Naive thymus-derived CD4-positive, alpha-beta T cell (primary cell): ENCODE results near the gene MKNK1. TPM values are rescaled to one million over a fixed set of nuclear protein-coding genes. Genes with fewer than 3 reads are reported as not detected.

Source experiments
- ATAC-seq: fragments of 150-1000 bp; cut with Tn5 transposase; 2 replicates; pipeline ENCODE4 v1.10.0; 2021; ENCODE audit warnings: mild to moderate bottlenecking, moderate library complexity
- CTCF ChIA-PET: fragments of 350-600 bp; sonication (Branson Sonifier 250); formaldehyde crosslinking; loops from one replicate; lab custom pipeline; 2021; ENCODE audit warnings: antibody characterized with exemption; lab: Charles Lee
- POLR2A ChIA-PET: fragments of 350-600 bp; sonication (Branson Sonifier 250); formaldehyde crosslinking; loops from one replicate; lab custom pipeline; 2021; ENCODE audit warnings: antibody characterized with exemption, inconsistent platforms; lab: Charles Lee
- DNase-seq, 9 donors: peaks; one replicate each; pipeline versions ENCODE4 v3.0.0 to v3.0.0-alpha.2; 2020 to 2022; ENCODE audit warnings: mixed read lengths in 1 of 9
- H3K27ac ChIP-seq: one replicate; pipeline ENCODE4 v1.7.0; 2013; ENCODE audit warnings: mild to moderate bottlenecking, low read depth, low read length, moderate library complexity
- H3K27me3 ChIP-seq, 2 donors: one replicate each; pipeline ENCODE4 v1.7.0; 2013; ENCODE audit warnings: low read length in 2 of 2, mild to moderate bottlenecking in 2 of 2, moderate library complexity in 2 of 2; ENCODE audit not compliant: control insufficient read depth in 2 of 2, insufficient read depth in 2 of 2
- H3K36me3 ChIP-seq, 3 experiments: 1 replicate in 2 of 3; 2 replicates in 1 of 3; pipeline ENCODE4 v1.7.0; 2013; ENCODE audit warnings: low read length in 3 of 3, mild to moderate bottlenecking in 3 of 3, moderate library complexity in 1 of 3; ENCODE audit not compliant: insufficient read depth in 3 of 3, control insufficient read depth in 2 of 3
- H3K4me1 ChIP-seq, 2 donors: one replicate each; pipeline ENCODE4 v1.7.0; 2013; ENCODE audit warnings: low read length in 2 of 2, mild to moderate bottlenecking in 2 of 2, moderate library complexity in 1 of 2; ENCODE audit not compliant: control insufficient read depth in 2 of 2, insufficient read depth in 2 of 2
- H3K4me3 ChIP-seq: 2 replicates; pipeline ENCODE4 v1.7.0; 2013; ENCODE audit warnings: mild to moderate bottlenecking, low read length
- H3K9me3 ChIP-seq, 3 experiments: 1 replicate in 2 of 3; 2 replicates in 1 of 3; pipeline ENCODE4 v1.7.0; 2013; ENCODE audit warnings: low read length in 3 of 3; ENCODE audit not compliant: control insufficient read depth in 2 of 3
- H3K27ac Mint-ChIP-seq, 9 donors: one replicate each; pipeline ENCODE4 v1.8.0; 2020 to 2022; ENCODE audit warnings: mixed read lengths in 9 of 9, mild to moderate bottlenecking in 8 of 9, moderate library complexity in 5 of 9, inconsistent platforms in 2 of 9
- H3K27me3 Mint-ChIP-seq, 5 donors: one replicate each; pipeline ENCODE4 v1.8.0; 2021 to 2022; ENCODE audit warnings: mixed read lengths in 5 of 5, mild to moderate bottlenecking in 1 of 5
- H3K36me3 Mint-ChIP-seq, 5 donors: one replicate each; pipeline ENCODE4 v1.8.0; 2020 to 2022; ENCODE audit warnings: mixed read lengths in 5 of 5, mild to moderate bottlenecking in 3 of 5, inconsistent platforms in 1 of 5
- H3K4me1 Mint-ChIP-seq, 7 donors: one replicate each; pipeline ENCODE4 v1.8.0; 2020 to 2022; ENCODE audit warnings: mixed read lengths in 7 of 7, mild to moderate bottlenecking in 3 of 7, inconsistent platforms in 1 of 7
- H3K4me3 Mint-ChIP-seq, 10 donors: one replicate each; pipeline ENCODE4 v1.8.0; 2020 to 2022; ENCODE audit warnings: mild to moderate bottlenecking in 10 of 10, mixed read lengths in 10 of 10, moderate library complexity in 6 of 10, inconsistent platforms in 2 of 10
- H3K9me3 Mint-ChIP-seq, 11 donors: one replicate each; pipeline ENCODE4 v1.8.0; 2020 to 2022; ENCODE audit warnings: mixed read lengths in 11 of 11, mild to moderate bottlenecking in 4 of 11, inconsistent platforms in 1 of 11, moderate library complexity in 1 of 11
- intact Hi-C, 2 donors: fragments of 100-400 bp; cut with micrococcal nuclease; formaldehyde crosslinking; loops; one replicate each; pipeline ENCODE4 v1.15.1; 2023
- polyA plus RNA-seq, 2 donors: library from polyadenylated mRNA; unstranded; fragments of 300-500 nt; fragmentation: Illumina TruSeq; gene quantifications; one replicate each; pipeline ENCODE4 v1.2.3, GENCODE V29; 2021
- total RNA-seq, 6 experiments: library from RNA in 5 of 6; stranded (reverse) in 5 of 6; gene quantifications; 1 replicate in 5 of 6; 2 replicates in 1 of 6; pipeline ENCODE4 v1.2.3 and lab custom pipeline; 2021 to 2026

Gene MKNK1
- total and polyA plus RNA-seq, 7 experiments from 2014 or later = 21.9 to 80.1 (median 53.3) TPM

- Histone ChIP-seq H3K4me1 (peaks cover 4 to 9% of the 10 kb centered on the region in 2 donors), H3K27me3 (no peaks in the 10 kb centered on the region), H3K4me3 (no peak overlapping the region), H3K9me3 (no peaks in the 10 kb centered on the region), H3K27ac (no peak overlapping the region), H3K36me3 (no peaks in the 10 kb centered on the region)
- peaks cover 0 to 2% (median 0%) of the 10 kb centered on the region in 5 donors for H3K36me3 Mint-ChIP-seq
- DNase-seq = no peak
- CTCF ChIA-PET = interaction anchor here (1.9 kb wide), 1 partner anchor 10 kb away, joined by 5 read pairs; no protein-coding TSS in a partner anchor
- intact Hi-C loops = no loop called here
- peaks cover 0 to 11% (median 0%) of the 10 kb centered on the region in 11 donors for H3K9me3 Mint-ChIP-seq
- no peak overlapping the region for H3K4me3 Mint-ChIP-seq
- peaks cover 0 to 10% (median 5%) of the 10 kb centered on the region in 7 donors for H3K4me1 Mint-ChIP-seq
- H3K27ac Mint-ChIP-seq = no peak overlapping the region
- POLR2A ChIA-PET = no interaction called here
- ATAC-seq = no peak
- peaks cover 0 to 54% (median 5%) of the 10 kb centered on the region in 5 donors for H3K27me3 Mint-ChIP-seq
These were observed 67.5 kb downstream of the MKNK1 start for GRCh38 chr1:46536527-46536926.

DNA sequence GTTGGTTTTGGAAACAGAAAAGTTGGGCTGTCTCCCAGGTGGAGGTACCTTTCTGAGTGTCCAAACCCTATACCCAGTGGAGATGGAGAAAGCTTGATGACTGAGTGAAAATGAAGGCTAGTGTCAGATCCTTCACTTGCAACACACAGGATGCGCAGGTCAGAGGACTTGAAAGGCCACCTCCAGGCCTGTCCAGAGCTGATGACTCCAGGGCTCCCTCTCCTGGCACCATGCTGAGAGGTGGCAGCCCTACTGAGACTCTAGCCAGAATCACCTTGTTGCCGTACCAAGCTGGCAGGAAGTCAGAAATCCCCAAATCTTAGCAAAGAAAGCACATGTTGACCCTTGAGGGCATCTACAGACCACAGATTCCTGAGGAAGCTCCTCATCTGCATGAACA is 69.0 kb downstream of the MKNK1 start:
- intact Hi-C loops = no loop called here
- CTCF ChIA-PET = no interaction called here
- Mint-ChIP-seq H3K36me3 (peaks cover 0 to 2% (median 0%) of the 10 kb centered on the region in 5 donors), H3K27ac (no peak overlapping the region), H3K9me3 (peaks cover 0 to 11% (median 0%) of the 10 kb centered on the region in 11 donors), H3K27me3 (peaks cover 0 to 52% (median 0%) of the 10 kb centered on the region in 5 donors), H3K4me3 (peak overlapping the region in 2 of 10 donors; percentile 4 to 38), H3K4me1 (peaks cover 0 to 10% (median 5%) of the 10 kb centered on the region in 7 donors)
- no peak overlapping the region for H3K27ac ChIP-seq
- POLR2A ChIA-PET = interaction anchor here (0.6 to 0.7 kb wide), 2 partner anchors 102 to 134 kb away, joined by 3 read pairs; no protein-coding TSS in a partner anchor
- DNase-seq (no peak), ATAC-seq (no peak)
- no peaks in the 10 kb centered on the region for H3K27me3 ChIP-seq
- no peak overlapping the region for H3K4me3 ChIP-seq
- H3K36me3 ChIP-seq = no peaks in the 10 kb centered on the region
- H3K4me1 ChIP-seq = peaks cover 4 to 9% of the 10 kb centered on the region in 2 donors
- no peaks in the 10 kb centered on the region for H3K9me3 ChIP-seq

DNA sequence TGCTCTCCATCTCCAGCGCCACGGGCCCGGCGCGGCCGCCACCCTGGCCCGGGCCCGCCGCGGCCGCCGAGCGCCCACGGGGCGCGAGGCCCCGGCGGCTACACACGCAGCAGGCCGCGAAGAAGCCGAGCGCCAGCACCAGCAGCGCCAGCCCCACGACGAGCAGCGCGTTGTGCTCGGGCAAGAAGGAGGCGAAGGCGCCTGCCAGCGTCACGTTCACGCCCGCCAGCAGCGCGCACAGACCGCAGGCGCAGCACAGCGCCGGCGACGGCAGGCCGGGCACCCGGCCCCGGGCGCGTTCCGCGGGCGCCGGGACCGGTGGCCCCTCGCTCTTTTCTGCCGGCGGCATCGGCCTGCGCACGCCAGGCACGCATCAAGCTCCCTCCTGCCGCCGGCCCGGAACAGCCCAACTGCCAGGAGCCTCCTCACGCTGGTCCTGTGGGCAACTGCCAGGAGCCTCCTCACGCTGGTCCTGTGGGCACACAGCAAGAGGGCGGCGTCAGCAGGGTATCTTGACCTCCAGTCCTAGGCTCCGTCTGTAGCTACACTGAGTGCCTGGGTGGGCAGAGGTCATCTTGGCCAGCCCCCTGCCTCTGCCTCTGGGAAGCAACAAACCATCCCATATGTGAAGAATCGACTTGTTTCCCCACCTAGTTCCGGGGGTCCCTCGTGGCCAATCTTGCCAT is 70.7 kb downstream of the MKNK1 start:
- ATAC-seq = peak; percentile 80
- no peaks in the 10 kb centered on the region for H3K36me3 ChIP-seq
- peaks cover 5 to 16% (median 9%) of the 10 kb centered on the region in 7 donors for H3K4me1 Mint-ChIP-seq
- H3K4me1 ChIP-seq = peaks cover 4 to 9% of the 10 kb centered on the region in 2 donors
- peak overlapping the region; percentile 43 for H3K27ac ChIP-seq
- CTCF ChIA-PET = interaction anchor here (0.7 to 1.8 kb wide), 5 partner anchors 16 to 191 kb away, joined by 3 to 5 read pairs (median 3); partner anchors contain the start of gene TEX38
- POLR2A ChIA-PET = interaction anchor here (0.6 to 1.7 kb wide), 2 partner anchors 71 to 175 kb away, joined by 4 to 10 read pairs; partner anchors contain the start of gene MKNK1
- intact Hi-C loops = loop anchor here (1.0 to 5.0 kb wide), 4 partner anchors 69 to 192 kb away; partner anchors contain the start of genes MKNK1 (in 2 of the 2) and ATPAF1 (in 1 of the 2)
- no peaks in the 10 kb centered on the region for H3K9me3 ChIP-seq
- no peaks in the 10 kb centered on the region for H3K27me3 ChIP-seq
- H3K9me3 Mint-ChIP-seq = peaks cover 0 to 11% (median 0%) of the 10 kb centered on the region in 11 donors
- peak overlapping the region; percentile 54 for H3K4me3 ChIP-seq
- H3K27me3 Mint-ChIP-seq = peaks cover 8 to 52% (median 13%) of the 10 kb centered on the region in 5 donors
- peak; percentile 22 to 60 (median 54) for DNase-seq
- peaks cover 0 to 2% (median 0%) of the 10 kb centered on the region in 5 donors for H3K36me3 Mint-ChIP-seq
- H3K4me3 Mint-ChIP-seq = peak overlapping the region; percentile 76 to 92 (median 88)
- H3K27ac Mint-ChIP-seq = peak overlapping the region in 8 of 9 donors; percentile 61 to 90 (median 76)

DNA sequence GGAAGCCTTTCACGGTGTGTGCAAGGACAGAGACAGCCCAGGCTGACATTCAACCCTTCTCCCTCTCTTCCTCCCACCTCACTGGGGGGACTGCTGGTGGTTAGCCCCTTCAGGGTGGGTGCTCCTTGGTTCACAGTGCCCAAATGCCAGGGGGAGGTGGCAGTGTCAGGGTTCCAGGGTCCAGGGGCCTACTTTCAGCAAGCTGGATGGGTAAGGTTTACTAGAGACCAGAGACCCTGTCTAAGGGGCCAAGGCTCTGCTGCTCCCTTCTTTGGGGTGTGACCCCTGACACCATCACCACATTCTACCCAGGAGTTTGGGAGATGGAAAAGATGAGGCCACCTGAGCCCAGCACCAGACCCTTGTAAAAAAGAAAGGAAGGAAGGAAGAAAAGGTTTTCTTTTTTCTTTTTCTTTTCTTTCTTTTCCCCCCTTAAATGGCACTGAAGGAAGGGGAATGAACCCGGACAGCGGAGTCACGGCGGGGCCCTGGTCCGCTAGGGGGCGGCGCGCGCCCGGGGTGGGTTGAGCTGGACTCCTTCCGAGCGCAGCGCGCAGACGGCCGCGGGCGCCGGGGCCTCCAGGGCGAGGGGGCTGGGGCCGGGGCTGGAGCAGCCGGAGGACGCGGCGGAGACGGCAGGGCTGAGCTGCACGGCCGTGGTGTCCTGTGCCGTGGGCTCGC is 71.4 kb downstream of the MKNK1 start:
- Mint-ChIP-seq H3K4me1 (peaks cover 5 to 23% (median 9%) of the 10 kb centered on the region in 7 donors), H3K36me3 (peaks cover 0 to 2% (median 0%) of the 10 kb centered on the region in 5 donors), H3K4me3 (peak overlapping the region; percentile 24 to 76 (median 42)), H3K9me3 (peaks cover 0 to 11% (median 0%) of the 10 kb centered on the region in 11 donors), H3K27me3 (peaks cover 11 to 49% (median 20%) of the 10 kb centered on the region in 5 donors), H3K27ac (peak overlapping the region in 1 of 9 donors; percentile 33)
- H3K4me1 ChIP-seq = peaks cover 4 to 9% of the 10 kb centered on the region in 2 donors
- ATAC-seq (peak; percentile 87), DNase-seq (peak; percentile 28 to 81 (median 63))
- H3K27ac ChIP-seq = no peak overlapping the region
- H3K4me3 ChIP-seq = no peak overlapping the region
- ChIA-PET POLR2A (interaction anchor here (0.6 to 1.7 kb wide), 2 partner anchors 71 to 144 kb away, joined by 3 to 10 read pairs; partner anchors contain the start of gene MKNK1), CTCF (interaction anchor here (0.7 to 1.8 kb wide), 4 partner anchors 17 to 192 kb away, joined by 3 to 5 read pairs (median 4); no protein-coding TSS in a partner anchor)
- H3K9me3 ChIP-seq = no peaks in the 10 kb centered on the region
- no peaks in the 10 kb centered on the region for H3K27me3 ChIP-seq
- no peaks in the 10 kb centered on the region for H3K36me3 ChIP-seq
- intact Hi-C loops = loop anchor here (1.0 to 5.0 kb wide), 4 partner anchors 70 to 193 kb away; partner anchors contain the start of genes MKNK1 (in 2 of the 2) and ATPAF1 (in 1 of the 2)

DNA sequence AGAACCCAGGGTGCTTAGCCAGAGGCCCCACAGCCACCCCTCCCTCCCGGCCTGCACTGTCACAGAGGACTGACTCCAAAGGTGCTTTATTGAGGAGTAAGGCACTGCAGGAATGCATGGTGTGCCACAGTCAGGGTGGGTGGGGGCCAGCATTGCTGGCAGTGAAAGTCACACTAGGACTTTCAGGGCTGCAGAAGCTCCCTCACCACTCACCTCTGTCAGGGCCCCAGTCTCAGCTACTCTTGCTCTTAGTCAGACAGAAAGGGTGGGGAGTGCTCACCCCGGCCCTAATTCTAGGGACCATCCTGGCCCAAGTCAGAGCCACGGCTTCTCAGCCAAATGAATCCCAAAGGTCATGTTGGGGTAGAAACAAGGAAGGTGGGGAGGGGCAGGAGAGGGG is 72.0 kb downstream of the MKNK1 start:
- Mint-ChIP-seq H3K4me3 (peak overlapping the region in 6 of 10 donors; percentile 1 to 62 (median 24)), H3K27ac (no peak overlapping the region), H3K27me3 (peaks cover 14 to 44% (median 22%) of the 10 kb centered on the region in 5 donors), H3K36me3 (peaks cover 0 to 2% (median 0%) of the 10 kb centered on the region in 5 donors), H3K4me1 (peaks cover 5 to 23% (median 9%) of the 10 kb centered on the region in 7 donors), H3K9me3 (peaks cover 0 to 6% (median 0%) of the 10 kb centered on the region in 11 donors)
- Histone ChIP-seq H3K9me3 (no peaks in the 10 kb centered on the region), H3K4me3 (no peak overlapping the region), H3K4me1 (peaks cover 4 to 9% of the 10 kb centered on the region in 2 donors), H3K27me3 (no peaks in the 10 kb centered on the region), H3K27ac (no peak overlapping the region), H3K36me3 (no peaks in the 10 kb centered on the region)
- DNase-seq (no peak), ATAC-seq (no peak)
- CTCF ChIA-PET = interaction anchor here (1.8 kb wide), 1 partner anchor 85 kb away, joined by 4 read pairs; no protein-coding TSS in a partner anchor
- POLR2A ChIA-PET = no interaction called here
- intact Hi-C loops = loop anchor here (5.0 kb wide), 2 partner anchors 70 to 135 kb away; partner anchors contain the start of genes ATPAF1 (in 1 of the 2) and MKNK1 (in 1 of the 2)
